Fibroblast of skin of back (primary cell): Measurements from ENCODE around the gene MPP2.
"Not testable (repeated sequence)": the region's sequence is repeated elsewhere in the genome, so short reads cannot be mapped to it uniquely, and the experiment has no call there.

Experiments used
- DNase-seq: peaks from one replicate; pipeline ENCODE4 v3.0.0-alpha.2; 2013

Gene MPP2

DNA sequence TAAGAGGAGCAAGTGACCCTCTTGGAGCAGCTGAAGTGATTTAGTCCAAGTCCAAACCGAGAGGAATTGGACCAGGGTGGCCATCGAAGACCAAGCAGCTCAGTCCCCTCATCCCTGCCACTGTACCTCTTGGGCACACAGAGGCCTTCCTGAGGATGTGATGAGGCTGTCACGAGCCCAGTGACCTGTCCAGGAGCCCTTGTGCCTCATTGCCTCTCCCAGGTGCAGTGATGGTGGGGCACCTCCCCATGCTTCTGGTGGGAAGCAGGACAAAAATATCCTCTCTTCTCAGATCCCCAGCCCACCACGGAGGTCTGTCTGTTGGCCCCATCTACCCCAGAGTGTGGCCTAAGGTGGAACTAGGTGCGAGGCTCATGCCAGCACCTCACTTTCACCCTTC is 63.1 kb downstream of the MPP2 start:
- no peak for DNase-seq

DNA sequence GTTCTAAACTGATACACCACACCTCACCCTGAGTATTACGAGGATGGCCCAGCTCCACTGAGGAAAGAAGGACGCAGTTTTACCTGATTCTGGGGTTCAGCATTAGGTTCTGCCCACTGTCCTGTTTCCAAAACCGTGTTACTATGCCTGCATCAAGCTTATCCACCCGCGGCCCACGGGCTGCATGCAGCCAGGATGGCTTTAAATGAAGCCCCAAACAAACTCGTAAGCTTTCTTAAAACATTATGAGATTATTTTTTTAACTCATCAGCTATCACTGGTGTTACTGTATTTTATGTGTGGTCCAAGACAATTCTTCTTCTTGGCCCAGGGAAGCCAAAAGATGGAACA is 64.4 kb downstream of the MPP2 start:
- DNase-seq, result no peak

DNA sequence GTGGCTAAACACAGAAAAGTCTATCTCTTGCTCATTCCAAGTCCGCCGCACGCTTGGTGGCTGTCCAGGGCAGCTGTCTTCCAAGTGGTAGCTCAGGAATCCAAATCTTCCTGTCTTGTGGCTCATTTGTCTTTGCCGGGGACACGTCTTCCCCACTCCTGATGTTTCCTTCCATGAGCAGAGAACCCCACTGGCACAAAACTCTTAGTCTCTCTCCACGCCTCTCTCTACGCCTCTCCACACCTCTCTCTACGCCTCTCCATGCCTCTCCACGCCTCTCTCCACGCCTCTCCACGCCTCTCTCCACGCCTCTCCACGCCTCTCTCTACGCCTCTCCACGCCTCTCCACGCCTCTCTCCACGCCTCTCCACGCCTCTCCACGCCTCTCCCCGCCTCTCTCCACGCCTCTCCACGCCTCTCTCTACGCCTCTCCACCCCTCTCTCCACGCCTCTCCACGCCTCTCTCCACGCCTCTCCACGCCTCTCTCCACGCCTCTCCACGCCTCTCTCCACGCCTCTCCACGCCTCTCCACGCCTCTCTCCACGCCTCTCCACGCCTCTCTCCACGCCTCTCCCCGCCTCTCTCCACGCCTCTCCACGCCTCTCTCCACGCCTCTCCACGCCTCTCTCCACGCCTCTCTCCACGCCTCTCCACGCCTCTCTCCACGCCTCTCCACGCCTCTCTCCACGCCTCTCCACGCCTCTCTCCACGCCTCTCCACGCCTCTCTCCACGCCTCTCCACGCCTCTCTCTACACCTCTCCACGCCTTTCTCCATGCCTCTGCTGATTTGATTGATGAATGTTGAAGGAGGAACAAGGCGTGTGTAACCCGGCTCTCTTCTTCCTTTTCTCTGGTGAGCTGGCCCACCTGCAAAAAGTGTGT is 65.0 kb downstream of the MPP2 start:
- DNase-seq, result not testable (repeated sequence)

DNA sequence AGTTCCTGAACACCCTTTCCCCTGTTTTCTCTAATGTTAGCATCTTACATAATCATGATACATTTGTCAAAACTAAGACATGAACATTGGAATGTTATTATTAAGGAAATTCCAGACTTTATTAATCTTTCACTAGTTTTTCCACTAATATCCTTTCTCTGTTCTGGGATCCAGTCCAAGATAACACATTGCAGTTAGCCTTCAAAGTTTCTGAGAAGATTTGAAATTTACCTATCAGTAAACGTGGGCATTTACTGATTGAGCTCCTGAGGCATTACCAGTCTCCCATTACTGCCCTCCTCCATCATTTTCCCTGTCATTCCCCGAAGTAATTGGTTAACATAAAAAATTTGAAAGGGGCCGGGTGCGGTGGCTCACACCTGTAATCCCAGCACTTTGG is 66.1 kb downstream of the MPP2 start:
- DNase-seq, result no peak

DNA sequence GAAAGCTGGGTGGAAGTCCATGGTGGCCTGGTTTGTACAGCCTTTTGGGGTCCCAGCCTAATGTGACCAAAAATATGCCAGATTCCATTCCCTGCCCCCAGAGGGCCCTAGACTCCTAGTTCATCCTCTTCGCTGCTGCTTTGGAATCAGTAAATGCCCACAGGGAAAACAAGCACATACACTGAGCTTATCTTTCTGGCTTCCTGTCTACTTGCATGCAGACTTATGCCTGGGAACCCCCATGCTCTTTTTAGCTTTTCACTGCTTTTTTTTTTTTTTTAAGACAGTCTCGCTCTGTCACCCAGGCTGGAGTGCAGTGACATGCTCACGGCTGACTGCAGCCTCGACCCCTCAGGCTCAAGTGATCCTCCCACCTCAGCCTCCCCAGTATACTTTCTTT is 66.5 kb downstream of the MPP2 start:
- DNase-seq, result peak; percentile 49

DNA sequence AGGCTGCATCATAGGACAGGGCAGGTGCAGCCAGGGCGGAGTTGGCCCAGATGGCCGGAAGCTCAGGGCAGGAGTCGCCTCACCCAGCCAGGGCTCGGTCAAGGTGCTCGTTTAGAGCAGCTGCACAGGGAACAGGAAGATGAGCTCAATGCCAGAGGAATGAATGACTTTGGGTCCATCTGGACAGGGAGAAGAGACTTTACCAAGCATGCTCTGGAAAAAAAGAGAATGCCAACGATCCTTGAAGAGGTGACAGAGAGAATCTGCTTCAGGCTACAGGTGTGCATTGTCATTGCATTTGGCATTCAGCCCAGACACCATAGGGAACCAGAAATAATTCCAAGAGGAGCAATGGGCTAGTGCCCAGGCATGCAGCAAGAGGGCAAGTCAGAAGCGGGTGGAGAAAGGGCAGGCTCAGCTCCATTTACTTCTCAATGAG is 67.6 kb downstream of the MPP2 start:
- no peak for DNase-seq

DNA sequence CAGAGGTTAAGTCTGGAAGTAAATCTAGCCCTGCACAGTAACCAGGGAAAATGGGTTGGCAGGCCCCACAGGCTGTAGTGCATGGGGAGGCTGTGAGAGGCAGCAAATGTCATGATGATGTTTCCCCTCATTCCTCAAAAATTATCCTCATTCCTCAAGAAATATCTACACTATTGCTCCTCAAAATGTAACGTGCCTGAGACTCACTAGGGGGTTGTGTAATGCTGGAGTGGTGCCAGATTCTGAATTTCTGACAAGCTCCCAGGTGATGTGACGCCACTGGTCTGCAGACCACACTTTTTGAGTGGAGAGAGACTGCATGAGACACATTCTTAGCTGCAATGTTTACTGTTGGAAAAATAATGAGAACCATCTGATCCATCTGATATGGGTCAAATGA is 73.2 kb downstream of the MPP2 start:
- DNase-seq, result peak; percentile 43

DNA sequence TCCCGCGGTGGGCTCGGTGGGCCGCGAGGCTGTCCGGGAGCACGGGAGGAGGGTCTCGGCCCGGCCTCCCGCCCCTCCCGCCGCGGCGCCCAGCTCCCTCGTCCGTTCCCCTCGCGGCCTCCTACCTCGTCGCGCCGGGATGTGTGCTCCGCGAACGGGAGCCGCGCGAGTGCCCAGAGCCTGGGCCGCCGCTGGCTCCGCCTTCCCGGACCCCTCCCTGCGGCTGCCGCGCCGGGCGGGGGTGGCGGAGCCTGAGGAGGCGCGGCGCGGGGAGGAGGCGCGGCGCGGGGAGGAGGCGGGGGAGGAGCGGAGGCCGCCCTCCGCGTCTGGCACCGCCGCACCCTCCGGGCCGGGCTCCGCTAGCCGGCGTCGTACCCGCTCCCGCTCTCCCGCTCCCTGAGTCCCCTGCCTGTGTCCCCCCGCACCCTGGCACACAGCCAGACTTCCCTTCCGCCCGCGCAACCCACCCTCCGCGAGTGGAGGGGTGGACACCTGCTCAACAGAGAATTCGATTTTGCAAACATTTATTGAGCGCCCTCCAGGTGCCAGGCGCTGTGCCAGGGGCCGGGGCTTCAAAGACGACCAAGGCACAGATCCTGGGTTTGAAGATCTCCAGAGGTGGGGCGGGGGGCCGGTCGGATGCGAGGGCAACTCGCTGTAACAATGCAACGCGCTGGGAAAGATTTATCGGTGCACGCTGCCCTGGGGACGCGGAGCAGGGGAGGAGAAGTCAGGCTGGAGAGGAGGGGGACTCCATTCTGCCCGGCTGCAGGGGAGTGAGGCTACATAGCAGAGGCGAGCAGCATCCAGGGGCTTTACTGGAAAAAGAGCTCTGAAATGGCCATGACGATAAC is 74.1 kb downstream of the MPP2 start, which contains the start of gene MPP3:
TSS of gene MPP3 (minus strand) at position 171 of the 854 bp plus-strand sequence. CDS start 1,240 bp downstream, outside the sequence.
- peak; percentile 79 for DNase-seq

DNA sequence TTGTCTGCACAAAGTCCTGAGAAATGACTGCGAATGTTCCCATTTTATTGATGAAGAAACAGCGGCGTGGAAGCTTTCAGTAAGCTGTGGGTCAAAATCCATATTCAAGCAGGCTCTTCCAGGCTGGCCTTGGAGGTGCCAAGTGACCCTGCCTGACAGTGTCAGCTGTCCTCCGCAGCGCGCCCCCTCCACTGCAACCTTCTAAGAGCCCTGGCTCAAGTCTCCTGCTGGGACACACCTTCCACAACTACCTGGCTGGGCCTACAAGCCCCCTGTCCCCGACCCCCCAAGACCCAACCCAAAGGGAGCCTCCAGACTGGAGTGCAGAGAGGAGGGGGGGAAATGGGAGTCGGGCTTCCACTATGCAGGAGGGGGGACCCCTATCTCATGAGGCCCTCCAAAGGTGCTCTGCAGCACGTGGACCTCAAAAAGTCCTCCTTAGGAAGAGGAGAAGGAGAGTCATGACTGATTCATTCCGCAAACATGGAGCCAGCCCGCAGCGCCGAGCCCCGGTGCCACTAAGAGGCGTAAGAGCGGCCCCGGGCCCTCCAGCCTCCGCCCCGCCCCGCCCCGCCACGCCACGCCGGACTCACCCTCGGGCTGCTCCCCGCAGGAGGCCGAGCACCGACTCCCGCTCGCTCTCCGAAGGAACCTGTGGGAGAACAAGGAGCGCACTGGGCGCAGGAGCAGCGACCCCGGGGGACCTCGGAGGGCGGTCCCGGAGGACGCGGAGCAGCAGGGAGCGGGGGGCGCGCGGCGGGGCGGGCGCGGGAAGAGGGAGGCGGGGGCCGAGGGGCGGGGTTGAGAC is 75.0 kb downstream of the MPP2 start:
- peak; percentile 76 for DNase-seq

DNA sequence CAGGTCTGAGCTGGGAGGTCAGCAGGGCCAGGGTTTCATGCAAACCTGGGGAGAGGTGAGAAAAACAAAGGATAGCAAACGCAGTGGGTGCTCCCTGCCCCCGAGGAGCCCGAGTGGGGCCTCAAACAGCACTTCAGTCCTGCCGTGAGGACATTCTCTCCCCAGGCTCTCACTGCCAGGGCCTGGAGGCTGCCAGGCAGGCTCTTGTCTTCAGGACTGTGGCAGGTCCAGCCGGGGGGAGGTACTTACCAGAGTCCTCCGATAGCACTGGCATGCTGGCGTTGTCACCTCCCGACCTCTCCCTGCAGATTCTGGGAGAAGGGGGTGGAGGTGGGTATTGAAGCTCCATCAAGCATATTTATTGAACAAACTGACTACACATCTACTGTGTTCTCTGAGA is 75.7 kb downstream of the MPP2 start:
- no peak for DNase-seq

DNA sequence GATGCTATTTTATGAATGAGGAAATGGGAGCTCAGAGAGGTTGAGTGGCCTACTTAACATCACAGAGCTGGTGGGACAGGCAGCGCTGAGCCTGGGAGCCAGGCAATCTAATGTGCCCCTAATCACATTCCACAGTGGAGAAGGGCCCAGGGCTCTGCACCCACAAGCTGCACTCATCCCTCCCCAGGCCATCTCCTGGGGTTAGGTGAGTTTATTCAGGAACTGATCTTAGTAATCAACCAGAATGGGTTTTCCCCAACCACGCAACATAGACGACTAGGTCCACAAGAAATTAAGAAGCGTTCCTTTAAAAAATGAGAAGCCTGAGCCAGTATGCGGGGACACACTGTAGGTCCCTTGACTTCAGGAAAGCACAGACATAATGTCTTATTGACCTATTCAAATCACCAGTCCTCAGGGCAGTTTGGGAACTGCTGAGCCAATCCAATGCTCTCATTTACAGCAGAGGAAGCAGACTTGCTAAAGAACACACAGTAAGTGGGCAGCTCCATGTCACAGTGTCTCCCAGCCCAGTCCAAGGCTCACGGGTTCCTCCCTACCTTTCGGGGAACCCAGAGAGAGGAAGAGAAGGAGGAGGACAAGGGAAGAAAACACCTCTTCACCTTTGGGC is 76.7 kb downstream of the MPP2 start:
- no peak for DNase-seq

DNA sequence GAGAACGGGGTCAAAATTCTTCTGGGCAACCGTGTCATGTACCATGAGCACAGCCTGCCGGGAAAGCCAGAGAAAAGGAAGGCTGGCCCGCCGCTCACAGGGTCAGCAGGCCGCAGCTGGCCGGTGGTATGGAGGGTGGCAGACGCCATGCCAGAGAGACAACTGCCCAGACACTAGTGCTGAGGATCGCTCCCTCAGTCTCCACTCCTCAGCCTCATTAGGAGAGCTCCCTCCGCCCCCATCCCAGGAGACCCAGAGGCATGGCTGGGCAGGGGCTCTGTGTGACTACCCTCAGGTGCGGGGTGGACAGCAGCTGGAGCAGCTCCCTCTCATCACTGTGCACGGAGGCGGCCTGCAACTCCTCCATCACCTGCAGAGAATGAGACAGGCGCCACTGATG is 77.6 kb downstream of the MPP2 start:
- no peak for DNase-seq

DNA sequence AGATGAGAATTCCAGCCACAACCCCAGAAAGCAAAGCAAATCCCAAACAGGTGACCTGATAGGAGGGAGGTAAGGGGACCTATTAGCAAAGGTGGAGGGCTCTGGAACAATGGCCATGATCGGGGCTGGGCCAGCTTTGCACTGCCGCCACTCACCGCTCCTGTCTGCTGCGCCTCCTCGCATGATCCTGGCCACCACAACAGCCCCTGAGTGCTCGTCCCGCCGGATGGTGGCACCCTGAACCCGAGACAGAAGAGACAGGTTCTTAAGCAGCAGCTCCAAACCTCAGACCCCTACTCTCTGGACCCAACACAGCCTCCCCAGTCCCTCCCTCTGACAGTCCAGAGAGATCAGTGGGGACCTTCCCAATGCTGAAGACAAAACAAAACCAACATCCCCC is 79.7 kb downstream of the MPP2 start:
- no peak for DNase-seq

DNA sequence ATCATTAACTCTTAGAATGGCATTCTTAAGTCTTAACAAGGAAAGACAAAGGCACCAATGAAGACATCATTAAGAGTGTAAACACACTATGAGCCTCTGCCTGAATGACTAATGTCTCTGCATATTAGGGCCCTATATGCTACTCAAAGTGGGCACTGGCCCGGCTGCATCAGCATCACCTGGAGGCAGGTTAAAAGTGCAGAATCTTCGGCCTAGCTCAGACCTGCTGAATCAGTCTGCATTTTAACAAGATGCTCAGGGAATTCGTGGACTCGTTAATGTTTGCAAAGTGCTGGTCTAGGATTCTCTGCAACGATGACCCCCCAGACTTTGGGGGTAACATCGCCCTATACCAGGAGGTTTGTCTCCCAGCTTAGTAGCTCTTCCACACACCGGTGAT is 81.1 kb downstream of the MPP2 start:
- DNase-seq, result no peak

DNA sequence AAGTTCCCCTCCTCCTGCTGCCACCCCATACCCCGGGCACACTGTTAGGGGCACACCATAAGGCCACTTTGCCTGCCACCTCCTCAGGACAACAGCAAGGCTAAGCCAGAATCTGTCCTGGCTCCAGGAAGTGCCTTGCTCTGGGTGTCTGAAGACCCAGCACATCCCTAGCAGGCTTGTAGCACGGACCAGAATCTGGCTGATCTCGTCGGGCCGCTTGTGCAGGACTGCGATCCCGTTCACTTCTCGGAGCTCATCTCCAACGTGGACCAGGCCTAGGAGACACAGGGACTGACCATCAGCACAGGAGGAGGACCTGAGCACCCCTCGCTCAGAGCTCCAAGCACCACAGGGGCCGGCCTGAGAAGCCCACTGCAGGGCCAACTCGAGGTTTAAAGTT is 81.8 kb downstream of the MPP2 start:
- DNase-seq, result no peak
